GM23338 (cell line): ENCODE data around the gene NEUROG3. TPM values are rescaled to one million over a fixed set of nuclear protein-coding genes. Genes with fewer than 3 reads are reported as not detected.

ENCODE experiments used
- ATAC-seq: fragments of 200-7000 bp; cut with Tn5 transposase; 3 replicates; pipeline ENCODE4 v1.9.1; 2020
- DNase-seq: peaks from one replicate; pipeline ENCODE4 v3.0.0-alpha.2; 2015; ENCODE audit warnings: low spot score
- H2AFZ ChIP-seq: fragments of 200-600 bp; sonication (generic); 2 replicates; pipeline ENCODE4 v1.8.0; 2016; ENCODE audit warnings: antibody characterized with exemption, mild to moderate bottlenecking, moderate library complexity
- H3F3A ChIP-seq: fragments of 200-600 bp; sonication (generic); replicated peaks from 2 replicates; pipeline ENCODE4 v1.8.0; 2017; ENCODE audit warnings: antibody characterized with exemption, mixed run types, low read depth
- H3K27ac ChIP-seq: fragments of 200-600 bp; sonication (generic); 2 replicates; pipeline ENCODE4 v1.6.1; 2016; ENCODE audit warnings: low read depth
- H3K27me3 ChIP-seq: fragments of 200-600 bp; sonication (generic); 2 replicates; pipeline ENCODE4 v1.8.0; 2016; ENCODE audit warnings: mild to moderate bottlenecking, mixed run types, moderate library complexity; ENCODE audit not compliant: insufficient read depth
- H3K36me3 ChIP-seq: fragments of 200-600 bp; sonication (generic); 2 replicates; pipeline ENCODE4 v1.8.0; 2016; ENCODE audit warnings: mild to moderate bottlenecking; ENCODE audit not compliant: insufficient read depth
- H3K4me1 ChIP-seq: fragments of 200-600 bp; sonication (generic); 2 replicates; pipeline ENCODE4 v1.8.0; 2016; ENCODE audit warnings: mild to moderate bottlenecking, moderate library complexity; ENCODE audit not compliant: insufficient read depth
- H3K4me2 ChIP-seq: fragments of 200-600 bp; sonication (generic); 2 replicates; pipeline ENCODE4 v1.7.1; 2017; ENCODE audit warnings: mixed run types
- H3K4me3 ChIP-seq: fragments of 200-600 bp; sonication (generic); 2 replicates; pipeline ENCODE4 v1.6.1; 2016; ENCODE audit warnings: mixed run types
- H3K79me2 ChIP-seq: fragments of 200-600 bp; sonication (generic); replicated peaks from 2 replicates; pipeline ENCODE4 v1.8.0; 2017; ENCODE audit warnings: mild to moderate bottlenecking; ENCODE audit not compliant: insufficient read depth
- H3K9me2 ChIP-seq: fragments of 200-600 bp; sonication (generic); 2 replicates; pipeline ENCODE4 v1.8.0; 2017; ENCODE audit not compliant: insufficient read depth
- H4K20me1 ChIP-seq: fragments of 200-600 bp; sonication (generic); replicated peaks from 2 replicates; pipeline ENCODE4 v1.8.0; 2017; ENCODE audit warnings: mild to moderate bottlenecking; ENCODE audit not compliant: insufficient read depth
- H3K27ac Mint-ChIP-seq: 2 replicates; pipeline ENCODE4 v1.8.0; 2020; ENCODE audit warnings: inconsistent platforms, mild to moderate bottlenecking, moderate library complexity, mixed read lengths
- H3K27me3 Mint-ChIP-seq: 3 replicates; pipeline ENCODE4 v1.8.0; 2022; ENCODE audit warnings: low read depth, mild to moderate bottlenecking, moderate library complexity, mixed read lengths, inconsistent platforms; ENCODE audit not compliant: insufficient read depth, poor library complexity
- H3K36me3 Mint-ChIP-seq: 3 replicates; pipeline ENCODE4 v1.8.0; 2021; ENCODE audit warnings: low read depth, mild to moderate bottlenecking, inconsistent platforms, moderate library complexity, mixed read lengths
- H3K4me1 Mint-ChIP-seq: 3 replicates; pipeline ENCODE4 v1.8.0; 2020; ENCODE audit warnings: mild to moderate bottlenecking, inconsistent platforms, mixed read lengths
- H3K4me3 Mint-ChIP-seq: 3 replicates; pipeline ENCODE4 v1.8.0; 2021; ENCODE audit warnings: moderate library complexity, mild to moderate bottlenecking, inconsistent platforms, mixed read lengths
- H3K9me3 Mint-ChIP-seq: 3 replicates; pipeline ENCODE4 v1.8.0; 2020; ENCODE audit warnings: moderate library complexity, mild to moderate bottlenecking, inconsistent platforms, mixed read lengths
- CREB1 ChIP-seq: fragments of 250-450 bp; sonication (Bioruptor Pico); IDR thresholded peaks from 2 replicates; pipeline ENCODE4 v1.5.0; 2020; ENCODE audit warnings: low read depth, mild to moderate bottlenecking, moderate library complexity
- EZH2 ChIP-seq: fragments of 200-600 bp; sonication (generic); IDR thresholded peaks from one replicate; pipeline ENCODE4 v1.8.0; 2017; ENCODE audit warnings: antibody characterized with exemption, mild to moderate bottlenecking, low read depth; ENCODE audit not compliant: unreplicated experiment
- EZH2phosphoT487 ChIP-seq: fragments of 200-600 bp; sonication (generic); IDR thresholded peaks from one replicate; pipeline ENCODE4 v1.8.1; 2018; ENCODE audit warnings: antibody characterized with exemption; ENCODE audit not compliant: unreplicated experiment
- JUNB ChIP-seq: IDR thresholded peaks from one replicate; pipeline ENCODE4 v1.6.1; 2016; ENCODE audit warnings: antibody characterized with exemption; ENCODE audit not compliant: unreplicated experiment
- NANOG ChIP-seq: IDR thresholded peaks from 2 replicates; pipeline ENCODE4 v1.6.1; 2016; ENCODE audit warnings: antibody characterized with exemption, borderline replicate concordance
- STAT1 ChIP-seq: IDR thresholded peaks from one replicate; pipeline ENCODE4 v1.6.1; 2016; ENCODE audit warnings: antibody characterized with exemption; ENCODE audit not compliant: unreplicated experiment
- ZNF114 ChIP-seq: fragments of 250-450 bp; sonication (Bioruptor Pico); IDR thresholded peaks from 2 replicates; pipeline ENCODE4 v1.5.0; 2020; ENCODE audit warnings: mild to moderate bottlenecking, moderate library complexity
- ZNF331 ChIP-seq: fragments of 250-450 bp; sonication (Bioruptor Pico); IDR thresholded peaks from 2 replicates; pipeline ENCODE4 v1.5.0; 2020; ENCODE audit warnings: low read depth, mild to moderate bottlenecking, moderate library complexity
- polyA plus RNA-seq: library from polyadenylated mRNA; unstranded; fragments of >200 nt; fragmentation: Nextera tagmentation; extraction: Ambion mirVana; gene quantifications from 2 replicates; pipeline ENCODE4 v1.2.1, GENCODE V29; 2016
- total RNA-seq: library from RNA; depleted of rRNA; stranded (reverse); fragments of >200 nt; shearing (Covaris generic); gene quantifications from 2 replicates; pipeline ENCODE4 v1.2.3, GENCODE V29; 2014
- TF ChIP-seq, protein P1 (sequence below), 2 experiments: fragments of 200-600 bp in 1 of 2; sonication (generic) in 1 of 2; conservative IDR thresholded peaks; 2 replicates each; pipeline versions ENCODE4 v1.5.1 to v1.6.1; 2016 to 2017; ENCODE audit warnings: antibody characterized with exemption in 2 of 2, low read depth in 2 of 2, mild to moderate bottlenecking in 2 of 2, moderate library complexity in 1 of 2
- TF ChIP-seq, protein P2 (sequence below): fragments of 250-450 bp; sonication (Bioruptor Pico); IDR thresholded peaks from 2 replicates; pipeline ENCODE4 v1.5.0; 2020; ENCODE audit warnings: mild to moderate bottlenecking, moderate library complexity

NEUROG3 gene
- total and polyA plus RNA-seq, 2 experiments from 2014 or later = not detected

DNA sequence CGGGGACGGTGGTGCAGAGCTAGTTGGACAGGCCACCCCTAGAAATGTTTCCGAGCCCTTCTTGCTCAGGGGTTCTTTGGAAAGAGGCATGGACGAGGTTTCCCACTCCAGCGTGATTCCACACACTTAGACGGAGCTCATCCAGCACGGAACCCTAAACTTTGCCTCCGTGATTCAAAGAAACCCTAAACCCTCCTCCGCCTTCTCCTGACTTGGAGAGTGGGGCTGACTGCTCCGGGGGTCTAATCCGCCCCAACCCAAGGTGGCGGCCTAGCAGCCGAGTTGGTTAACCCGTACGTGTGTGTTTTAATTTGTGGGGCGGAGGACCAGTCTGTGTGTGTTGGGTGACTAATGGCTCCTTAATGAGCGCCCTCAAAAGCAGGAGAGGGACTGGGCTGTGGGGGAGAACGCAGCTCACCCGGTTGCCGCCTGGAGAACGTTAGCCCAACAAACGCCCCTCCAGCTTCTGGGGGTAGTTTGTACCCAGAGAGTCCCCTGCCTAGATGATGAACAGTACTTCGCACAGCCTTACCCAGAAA lies 3.8 kb downstream of the NEUROG3 start:
- Mint-ChIP-seq H3K9me3 (peaks cover 12% of the 10 kb centered on the region; the same call in 2 of the 3 replicates), H3K36me3 (peaks cover 4% of the 10 kb centered on the region; the same call in 1 of the 3 replicates), H3K4me3 (peak overlapping the region; percentile 75), H3K4me1 (peaks cover 49% of the 10 kb centered on the region), H3K27ac (no peak overlapping the region), H3K27me3 (peaks cover 93% of the 10 kb centered on the region)
- ATAC-seq (no peak), DNase-seq (no peak)
- peaks cover 5% of the 10 kb centered on the region; the same call in 1 of the 2 replicates for H4K20me1 ChIP-seq
- peaks cover 26% of the 10 kb centered on the region for H3F3A ChIP-seq
- peak overlapping the region; percentile 67 for H3K4me3 ChIP-seq
- no peaks in the 10 kb centered on the region for H3K79me2 ChIP-seq
- peak overlapping the region; percentile 97 for H2AFZ ChIP-seq
- no peaks in the 10 kb centered on the region for H3K36me3 ChIP-seq
- peaks cover 63% of the 10 kb centered on the region for H3K4me1 ChIP-seq
- H3K4me2 ChIP-seq = peak overlapping the region; percentile 94
- H3K9me2 ChIP-seq = no peaks in the 10 kb centered on the region
- H3K27ac ChIP-seq = no peak overlapping the region
- peaks cover 99% of the 10 kb centered on the region for H3K27me3 ChIP-seq
- TF ChIP-seq EZH2phosphoT487 = no peak
- peak; percentile 84 for TF ChIP-seq EZH2

DNA sequence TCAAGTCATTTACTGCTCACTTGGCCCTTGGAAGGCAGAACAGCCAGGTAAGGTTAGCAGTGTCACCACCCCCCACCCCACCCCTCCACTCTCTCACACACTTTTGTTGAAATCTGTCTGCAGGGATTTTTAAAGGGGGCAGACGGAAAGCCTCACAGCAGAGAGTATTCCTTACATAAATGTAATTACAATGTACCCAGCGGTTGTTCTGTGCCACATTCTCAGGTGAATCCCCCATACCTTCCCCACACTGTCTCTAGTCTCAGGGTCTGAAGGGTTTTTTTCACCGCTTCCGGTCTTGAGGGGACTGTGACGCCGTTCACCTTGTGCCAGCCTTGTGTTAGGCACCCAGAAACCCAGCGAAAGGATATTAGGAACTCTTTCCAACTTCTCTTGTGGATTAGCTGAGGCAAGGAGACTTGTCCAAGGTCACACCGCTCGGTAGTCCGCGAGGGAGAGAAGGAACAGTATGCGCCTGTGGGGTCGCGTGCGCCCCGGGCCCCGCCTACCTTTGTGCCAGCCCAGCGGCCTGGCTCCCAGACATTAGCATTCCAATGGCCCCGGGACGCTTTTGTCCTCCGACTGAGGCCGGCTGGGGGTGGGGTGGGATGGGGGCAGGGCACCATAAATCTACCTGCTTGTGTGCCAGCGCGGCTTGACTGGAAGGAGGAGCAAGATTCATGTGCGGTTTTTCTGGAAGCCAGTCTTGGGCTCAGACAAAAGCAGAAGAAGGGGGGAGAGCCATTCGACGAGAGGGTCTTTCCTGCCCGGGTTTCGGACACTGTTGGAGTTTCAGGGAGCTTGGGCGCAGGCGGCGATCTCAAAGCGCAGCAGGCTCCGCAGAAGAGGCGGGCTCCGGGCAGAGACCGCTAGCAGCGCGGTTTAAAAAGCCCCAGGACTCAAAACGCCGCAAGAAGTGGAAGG lies 4.5 kb downstream of the NEUROG3 start:
- peaks cover 86% of the 10 kb centered on the region for H3K27me3 Mint-ChIP-seq
- Histone ChIP-seq H3K79me2 (no peaks in the 10 kb centered on the region), H3K27me3 (peaks cover 97% of the 10 kb centered on the region), H3K4me3 (peak overlapping the region; percentile 67), H3K9me2 (no peaks in the 10 kb centered on the region), H3K36me3 (no peaks in the 10 kb centered on the region), H3K4me2 (peak overlapping the region; percentile 94), H3K4me1 (peaks cover 55% of the 10 kb centered on the region), H3K27ac (no peak overlapping the region), H2AFZ (peak overlapping the region; percentile 97), H4K20me1 (peaks cover 5% of the 10 kb centered on the region; the same call in 1 of the 2 replicates), H3F3A (peaks cover 19% of the 10 kb centered on the region)
- peaks cover 42% of the 10 kb centered on the region for H3K4me1 Mint-ChIP-seq
- no peak overlapping the region for H3K27ac Mint-ChIP-seq
- peaks cover 12% of the 10 kb centered on the region; the same call in 2 of the 3 replicates for H3K9me3 Mint-ChIP-seq
- peak; percentile 95 for DNase-seq
- peak overlapping the region; percentile 75 for H3K4me3 Mint-ChIP-seq
- H3K36me3 Mint-ChIP-seq = peaks cover 4% of the 10 kb centered on the region; the same call in 1 of the 3 replicates
- ATAC-seq = peak; percentile 60
- TF ChIP-seq NANOG (0 out of 2 replicates have a peak, but pooled peaks have one; percentile 9), EZH2 (no peak), ZNF114 (CRISPR knock-in tag) (no peak), EZH2phosphoT487 (no peak), ZNF331 (no peak), STAT1 (no peak), JUNB (no peak), CREB1 (CRISPR knock-in tag) (no peak)
- TF ChIP-seq, protein P1, sequence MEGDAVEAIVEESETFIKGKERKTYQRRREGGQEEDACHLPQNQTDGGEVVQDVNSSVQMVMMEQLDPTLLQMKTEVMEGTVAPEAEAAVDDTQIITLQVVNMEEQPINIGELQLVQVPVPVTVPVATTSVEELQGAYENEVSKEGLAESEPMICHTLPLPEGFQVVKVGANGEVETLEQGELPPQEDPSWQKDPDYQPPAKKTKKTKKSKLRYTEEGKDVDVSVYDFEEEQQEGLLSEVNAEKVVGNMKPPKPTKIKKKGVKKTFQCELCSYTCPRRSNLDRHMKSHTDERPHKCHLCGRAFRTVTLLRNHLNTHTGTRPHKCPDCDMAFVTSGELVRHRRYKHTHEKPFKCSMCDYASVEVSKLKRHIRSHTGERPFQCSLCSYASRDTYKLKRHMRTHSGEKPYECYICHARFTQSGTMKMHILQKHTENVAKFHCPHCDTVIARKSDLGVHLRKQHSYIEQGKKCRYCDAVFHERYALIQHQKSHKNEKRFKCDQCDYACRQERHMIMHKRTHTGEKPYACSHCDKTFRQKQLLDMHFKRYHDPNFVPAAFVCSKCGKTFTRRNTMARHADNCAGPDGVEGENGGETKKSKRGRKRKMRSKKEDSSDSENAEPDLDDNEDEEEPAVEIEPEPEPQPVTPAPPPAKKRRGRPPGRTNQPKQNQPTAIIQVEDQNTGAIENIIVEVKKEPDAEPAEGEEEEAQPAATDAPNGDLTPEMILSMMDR (conservative IDR thresholded peaks at IDR 0.05; ENCODE audit: low read depth in 2 of 2) = no peak
- TF ChIP-seq, protein P2, sequence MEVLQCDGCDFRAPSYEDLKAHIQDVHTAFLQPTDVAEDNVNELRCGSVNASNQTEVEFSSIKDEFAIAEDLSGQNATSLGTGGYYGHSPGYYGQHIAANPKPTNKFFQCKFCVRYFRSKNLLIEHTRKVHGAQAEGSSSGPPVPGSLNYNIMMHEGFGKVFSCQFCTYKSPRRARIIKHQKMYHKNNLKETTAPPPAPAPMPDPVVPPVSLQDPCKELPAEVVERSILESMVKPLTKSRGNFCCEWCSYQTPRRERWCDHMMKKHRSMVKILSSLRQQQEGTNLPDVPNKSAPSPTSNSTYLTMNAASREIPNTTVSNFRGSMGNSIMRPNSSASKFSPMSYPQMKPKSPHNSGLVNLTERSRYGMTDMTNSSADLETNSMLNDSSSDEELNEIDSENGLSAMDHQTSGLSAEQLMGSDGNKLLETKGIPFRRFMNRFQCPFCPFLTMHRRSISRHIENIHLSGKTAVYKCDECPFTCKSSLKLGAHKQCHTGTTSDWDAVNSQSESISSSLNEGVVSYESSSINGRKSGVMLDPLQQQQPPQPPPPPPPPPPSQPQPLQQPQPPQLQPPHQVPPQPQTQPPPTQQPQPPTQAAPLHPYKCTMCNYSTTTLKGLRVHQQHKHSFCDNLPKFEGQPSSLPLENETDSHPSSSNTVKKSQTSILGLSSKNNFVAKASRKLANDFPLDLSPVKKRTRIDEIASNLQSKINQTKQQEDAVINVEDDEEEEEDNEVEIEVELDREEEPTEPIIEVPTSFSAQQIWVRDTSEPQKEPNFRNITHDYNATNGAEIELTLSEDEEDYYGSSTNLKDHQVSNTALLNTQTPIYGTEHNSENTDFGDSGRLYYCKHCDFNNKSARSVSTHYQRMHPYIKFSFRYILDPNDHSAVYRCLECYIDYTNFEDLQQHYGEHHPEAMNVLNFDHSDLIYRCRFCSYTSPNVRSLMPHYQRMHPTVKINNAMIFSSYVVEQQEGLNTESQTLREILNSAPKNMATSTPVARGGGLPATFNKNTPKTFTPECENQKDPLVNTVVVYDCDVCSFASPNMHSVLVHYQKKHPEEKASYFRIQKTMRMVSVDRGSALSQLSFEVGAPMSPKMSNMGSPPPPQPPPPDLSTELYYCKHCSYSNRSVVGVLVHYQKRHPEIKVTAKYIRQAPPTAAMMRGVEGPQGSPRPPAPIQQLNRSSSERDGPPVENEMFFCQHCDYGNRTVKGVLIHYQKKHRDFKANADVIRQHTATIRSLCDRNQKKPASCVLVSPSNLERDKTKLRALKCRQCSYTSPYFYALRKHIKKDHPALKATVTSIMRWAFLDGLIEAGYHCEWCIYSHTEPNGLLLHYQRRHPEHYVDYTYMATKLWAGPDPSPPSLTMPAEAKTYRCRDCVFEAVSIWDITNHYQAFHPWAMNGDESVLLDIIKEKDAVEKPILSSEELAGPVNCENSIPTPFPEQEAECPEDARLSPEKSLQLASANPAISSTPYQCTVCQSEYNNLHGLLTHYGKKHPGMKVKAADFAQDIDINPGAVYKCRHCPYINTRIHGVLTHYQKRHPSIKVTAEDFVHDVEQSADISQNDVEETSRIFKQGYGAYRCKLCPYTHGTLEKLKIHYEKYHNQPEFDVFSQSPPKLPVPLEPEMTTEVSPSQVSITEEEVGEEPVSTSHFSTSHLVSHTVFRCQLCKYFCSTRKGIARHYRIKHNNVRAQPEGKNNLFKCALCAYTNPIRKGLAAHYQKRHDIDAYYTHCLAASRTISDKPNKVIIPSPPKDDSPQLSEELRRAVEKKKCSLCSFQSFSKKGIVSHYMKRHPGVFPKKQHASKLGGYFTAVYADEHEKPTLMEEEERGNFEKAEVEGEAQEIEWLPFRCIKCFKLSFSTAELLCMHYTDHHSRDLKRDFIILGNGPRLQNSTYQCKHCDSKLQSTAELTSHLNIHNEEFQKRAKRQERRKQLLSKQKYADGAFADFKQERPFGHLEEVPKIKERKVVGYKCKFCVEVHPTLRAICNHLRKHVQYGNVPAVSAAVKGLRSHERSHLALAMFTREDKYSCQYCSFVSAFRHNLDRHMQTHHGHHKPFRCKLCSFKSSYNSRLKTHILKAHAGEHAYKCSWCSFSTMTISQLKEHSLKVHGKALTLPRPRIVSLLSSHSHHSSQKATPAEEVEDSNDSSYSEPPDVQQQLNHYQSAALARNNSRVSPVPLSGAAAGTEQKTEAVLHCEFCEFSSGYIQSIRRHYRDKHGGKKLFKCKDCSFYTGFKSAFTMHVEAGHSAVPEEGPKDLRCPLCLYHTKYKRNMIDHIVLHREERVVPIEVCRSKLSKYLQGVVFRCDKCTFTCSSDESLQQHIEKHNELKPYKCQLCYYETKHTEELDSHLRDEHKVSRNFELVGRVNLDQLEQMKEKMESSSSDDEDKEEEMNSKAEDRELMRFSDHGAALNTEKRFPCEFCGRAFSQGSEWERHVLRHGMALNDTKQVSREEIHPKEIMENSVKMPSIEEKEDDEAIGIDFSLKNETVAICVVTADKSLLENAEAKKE (CRISPR knock-in tag) = no peak
